HG02981 (cell line): ENCODE data around the gene LIPG.

Experiments used
- ATAC-seq: cut with Tn5 transposase; IDR thresholded peaks from one replicate; pipeline ENCODE4 v1.9.1; 2021; ENCODE audit warnings: mild to moderate bottlenecking, moderate library complexity; ENCODE audit not compliant: unreplicated experiment

The LIPG gene

GRCh38 chr18:49630246-49630699 lies 68.4 kb downstream of the LIPG start:
- ATAC-seq: no peak

DNA sequence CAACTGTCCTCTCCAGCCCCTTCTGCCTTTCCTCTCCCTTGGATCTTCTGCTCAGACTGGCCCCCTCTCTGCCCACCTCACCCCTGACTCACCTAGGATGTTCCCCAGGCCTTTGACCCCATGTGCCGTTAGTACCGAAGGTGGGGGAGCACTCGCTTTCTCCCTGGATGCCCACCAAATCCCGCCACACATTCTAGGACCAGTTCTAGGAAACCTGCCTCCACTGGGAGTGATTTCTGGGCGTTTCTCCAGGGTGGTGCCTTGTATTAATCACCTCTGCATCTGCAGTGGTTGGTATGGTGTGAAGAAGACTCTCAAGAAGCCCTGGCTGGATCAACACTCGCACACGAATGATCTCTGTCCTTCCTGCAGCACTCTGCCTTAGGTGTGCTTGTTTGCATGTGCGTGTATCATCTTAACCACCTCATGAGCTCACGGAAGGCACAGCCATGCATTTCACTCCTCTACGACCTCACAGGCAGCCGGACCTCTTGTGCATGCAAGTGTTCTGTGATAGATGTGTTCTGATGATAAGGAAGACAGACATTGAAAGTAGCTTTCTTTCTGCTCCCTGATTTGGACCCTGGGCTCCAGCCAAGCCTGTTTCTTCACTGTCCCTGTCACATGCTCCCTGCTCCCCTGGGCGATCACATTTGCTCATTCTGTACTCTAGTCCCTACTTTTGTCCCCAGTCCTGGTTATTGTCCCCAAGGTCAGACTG lies 69.4 kb downstream of the LIPG start:
- no peak for ATAC-seq

GRCh38 chr18:49632588-49632987 lies 70.7 kb downstream of the LIPG start:
- no peak for ATAC-seq

GRCh38 chr18:49638209-49638785 lies 76.4 kb downstream of the LIPG start:
- no peak for ATAC-seq

DNA sequence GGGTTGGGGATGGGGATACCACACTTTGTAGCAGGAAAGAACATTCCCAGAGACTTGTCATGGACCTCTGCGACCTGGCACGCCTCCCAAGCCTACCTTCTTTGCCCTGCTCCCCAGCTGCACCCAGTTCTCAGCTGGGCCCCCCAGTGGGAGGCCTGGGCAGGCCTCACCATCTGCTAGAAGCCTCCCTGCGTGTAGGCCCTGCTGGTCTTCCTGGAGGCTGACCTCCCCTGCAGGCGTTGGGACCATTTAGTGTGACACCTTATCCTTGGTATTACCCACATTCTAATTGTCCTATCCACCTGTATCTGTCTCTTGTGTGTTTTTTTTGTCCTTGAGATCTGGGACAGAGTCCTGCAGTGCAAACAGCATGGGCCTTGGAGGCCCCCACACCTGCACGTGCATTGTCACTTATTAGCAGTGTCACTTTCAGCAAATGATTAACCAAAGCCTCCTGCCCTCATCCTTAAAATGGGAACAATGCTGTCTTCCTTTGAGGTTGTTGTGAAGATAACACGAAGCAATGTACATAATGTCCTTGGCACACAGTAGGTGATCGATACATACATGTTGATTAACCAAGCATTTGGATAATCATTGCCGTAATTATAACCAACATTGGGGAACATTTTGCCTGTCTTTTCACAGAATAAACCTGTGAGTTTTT lies 77.2 kb downstream of the LIPG start:
- no peak for ATAC-seq

DNA sequence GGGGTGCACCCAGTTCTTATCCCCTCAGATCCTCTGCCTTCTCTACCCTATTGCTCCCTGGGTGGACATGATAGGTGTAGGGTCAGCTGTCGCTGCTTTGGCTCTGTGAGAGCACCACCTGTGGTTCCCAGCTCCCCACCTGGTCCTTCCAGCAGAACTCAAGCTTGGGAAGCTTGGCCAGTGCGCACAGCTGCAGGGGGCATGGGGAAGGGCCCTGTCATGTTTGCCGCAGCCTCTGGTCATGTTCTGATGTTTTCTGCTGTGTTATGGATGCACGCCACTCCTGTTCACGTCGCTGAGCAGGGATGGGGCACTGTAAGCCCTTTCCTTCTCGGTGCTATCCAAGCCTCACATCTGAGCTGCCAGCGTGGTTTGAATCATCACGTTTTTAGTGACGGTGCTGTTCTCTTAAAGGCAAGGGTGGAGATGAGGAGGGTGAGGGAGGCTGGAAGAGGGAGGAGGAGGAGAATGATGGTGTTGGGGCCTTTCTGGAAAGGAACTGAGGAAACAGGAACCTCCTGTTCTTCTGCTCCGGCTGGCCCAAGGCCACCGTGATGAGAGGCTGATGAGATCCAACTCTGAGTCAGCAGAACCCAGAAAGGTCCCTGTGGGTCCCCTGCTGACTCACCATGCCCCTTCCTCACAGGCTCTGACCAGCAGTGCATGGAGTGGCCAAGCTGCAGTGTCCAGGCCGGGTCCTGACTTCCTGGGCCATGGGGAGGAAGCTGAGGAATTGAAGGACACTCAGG lies 78.0 kb downstream of the LIPG start:
- no peak for ATAC-seq

- ATAC-seq: no peak
These were observed 78.9 kb downstream of the LIPG start for GRCh38 chr18:49640741-49641140.

DNA sequence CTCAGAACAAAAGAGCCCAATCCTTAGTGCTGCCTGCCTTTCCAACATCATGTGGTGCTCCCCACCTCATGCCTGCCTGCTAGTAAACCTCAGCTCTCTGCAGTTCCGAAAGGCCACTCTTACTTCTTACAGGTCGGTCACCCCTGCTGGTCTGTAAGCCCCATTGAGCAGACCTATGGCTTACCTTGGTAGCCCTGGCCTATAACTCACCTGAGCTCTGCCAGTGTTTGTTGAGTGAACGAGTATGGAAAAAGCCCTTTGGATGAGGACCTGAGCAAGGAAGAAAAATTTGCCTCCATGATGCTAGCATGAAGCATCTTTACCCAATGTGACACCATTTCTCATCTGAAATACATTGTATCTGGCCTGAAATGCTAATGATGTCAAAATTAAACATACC lies 83.3 kb downstream of the LIPG start:
- no peak for ATAC-seq

GRCh38 chr18:49645841-49646351 lies 84.0 kb downstream of the LIPG start:
- no peak for ATAC-seq

DNA sequence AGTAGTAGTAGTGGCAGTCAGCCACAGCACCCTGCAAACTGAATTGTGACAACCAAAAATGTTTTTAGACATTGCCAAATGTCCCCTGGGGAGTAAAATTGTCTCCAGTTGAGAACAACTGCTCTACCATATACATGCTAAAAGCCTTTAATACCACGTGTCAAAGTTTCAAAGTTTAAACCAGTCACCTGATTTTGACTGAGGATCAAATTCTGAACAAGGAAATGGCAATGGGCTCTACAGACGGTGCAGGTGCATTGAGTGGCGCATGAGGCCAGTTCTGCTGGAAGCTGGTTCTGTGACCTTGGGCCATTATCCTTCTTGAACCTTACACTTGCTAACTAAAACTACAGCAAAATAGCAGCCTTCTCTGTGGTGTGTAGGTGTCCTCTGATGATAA lies 85.0 kb downstream of the LIPG start:
- ATAC-seq: no peak

- ATAC-seq: no peak
These were observed 85.8 kb downstream of the LIPG start for GRCh38 chr18:49647496-49648168.

GRCh38 chr18:49648326-49648725 lies 86.5 kb downstream of the LIPG start:
- no peak for ATAC-seq
